ENCODE measurements around the gene IPO7.

Gene IPO7

DNA sequence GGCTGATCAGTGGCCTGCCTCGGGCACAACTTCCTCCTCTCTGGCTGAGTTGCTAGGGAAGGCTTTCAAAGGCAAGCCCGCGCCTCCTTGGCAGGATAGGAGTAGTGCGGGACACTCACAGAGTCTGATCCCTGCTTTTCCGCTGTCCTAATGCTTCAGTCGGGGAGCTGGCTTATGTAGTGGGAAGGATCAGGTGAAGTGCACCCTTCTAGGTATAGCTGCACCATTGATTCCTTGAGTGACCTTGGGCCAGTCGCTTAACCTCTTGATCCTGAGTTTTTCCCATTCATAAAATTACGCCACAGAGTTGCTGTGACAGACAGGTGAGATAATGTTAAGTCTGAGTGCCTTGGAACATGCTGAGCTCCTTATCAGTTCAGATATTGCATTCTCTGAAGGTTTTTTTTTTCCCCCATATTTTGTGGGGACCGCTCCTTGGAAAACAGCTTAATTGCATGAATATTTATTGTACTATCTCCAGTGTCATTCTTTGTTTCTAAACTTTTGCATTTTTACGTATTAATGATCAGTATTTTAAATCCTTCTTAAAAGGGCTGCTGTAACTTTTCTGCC lies 961 bp downstream of the IPO7 start:
- H3K79me2 ChIP-seq (ENCODE audit: insufficient read depth, low read length), result peaks cover 57% of the 10 kb centered on the region
- H3K9ac ChIP-seq (ENCODE audit: low read depth, low read length, poor library complexity, severe bottlenecking), result peak overlapping the region; percentile 95
- no peaks in the 10 kb centered on the region for H3K36me3 ChIP-seq (ENCODE audit: insufficient read depth, low read length)
- no peaks in the 10 kb centered on the region for H3K9me2 ChIP-seq (replicated peaks; ENCODE audit: low read depth, low read length)
- H2AFZ ChIP-seq (ENCODE audit: low read length), result no peak overlapping the region
- H4K20me1 ChIP-seq (ENCODE audit: insufficient read depth, low read length, poor library complexity, severe bottlenecking), result peaks cover 51% of the 10 kb centered on the region
- no peak for TF ChIP-seq EZH2phosphoT487 (IDR thresholded peaks at IDR 0.05; ENCODE audit: borderline replicate concordance)
- TF ChIP-seq, protein P1, sequence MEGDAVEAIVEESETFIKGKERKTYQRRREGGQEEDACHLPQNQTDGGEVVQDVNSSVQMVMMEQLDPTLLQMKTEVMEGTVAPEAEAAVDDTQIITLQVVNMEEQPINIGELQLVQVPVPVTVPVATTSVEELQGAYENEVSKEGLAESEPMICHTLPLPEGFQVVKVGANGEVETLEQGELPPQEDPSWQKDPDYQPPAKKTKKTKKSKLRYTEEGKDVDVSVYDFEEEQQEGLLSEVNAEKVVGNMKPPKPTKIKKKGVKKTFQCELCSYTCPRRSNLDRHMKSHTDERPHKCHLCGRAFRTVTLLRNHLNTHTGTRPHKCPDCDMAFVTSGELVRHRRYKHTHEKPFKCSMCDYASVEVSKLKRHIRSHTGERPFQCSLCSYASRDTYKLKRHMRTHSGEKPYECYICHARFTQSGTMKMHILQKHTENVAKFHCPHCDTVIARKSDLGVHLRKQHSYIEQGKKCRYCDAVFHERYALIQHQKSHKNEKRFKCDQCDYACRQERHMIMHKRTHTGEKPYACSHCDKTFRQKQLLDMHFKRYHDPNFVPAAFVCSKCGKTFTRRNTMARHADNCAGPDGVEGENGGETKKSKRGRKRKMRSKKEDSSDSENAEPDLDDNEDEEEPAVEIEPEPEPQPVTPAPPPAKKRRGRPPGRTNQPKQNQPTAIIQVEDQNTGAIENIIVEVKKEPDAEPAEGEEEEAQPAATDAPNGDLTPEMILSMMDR (conservative IDR thresholded peaks at IDR 0.05; ENCODE audit: low read length), result no peak
- no peaks in the 10 kb centered on the region for H3K27me3 ChIP-seq (ENCODE audit: insufficient read depth, low read length, poor library complexity, severe bottlenecking)
- peak overlapping the region; percentile 99 for H3K4me2 ChIP-seq (ENCODE audit: low read depth, low read length, poor library complexity, severe bottlenecking)
- no peaks in the 10 kb centered on the region for H3F3A ChIP-seq (ENCODE audit: low read depth)
- peak overlapping the region; percentile 91 for H3K4me3 ChIP-seq (ENCODE audit: low read length, poor library complexity, severe bottlenecking)
- H3K4me1 ChIP-seq (ENCODE audit: insufficient read depth, low read length, poor library complexity, severe bottlenecking), result peaks cover 35% of the 10 kb centered on the region
- no peaks in the 10 kb centered on the region for H3K9me3 ChIP-seq (ENCODE audit: insufficient read depth, low read depth, low read length)

GRCh38 chr11:9386086-9386485 lies 1.6 kb downstream of the IPO7 start:
- Histone ChIP-seq H3K4me2 (ENCODE audit: low read depth, low read length, poor library complexity, severe bottlenecking) (peak overlapping the region; percentile 99), H3F3A (ENCODE audit: low read depth) (no peaks in the 10 kb centered on the region), H3K36me3 (ENCODE audit: insufficient read depth, low read length) (no peaks in the 10 kb centered on the region), H3K4me3 (ENCODE audit: low read length, poor library complexity, severe bottlenecking) (peak overlapping the region; percentile 91), H3K9ac (ENCODE audit: low read depth, low read length, poor library complexity, severe bottlenecking) (peak overlapping the region; percentile 95), H3K4me1 (ENCODE audit: insufficient read depth, low read length, poor library complexity, severe bottlenecking) (peaks cover 35% of the 10 kb centered on the region), H3K27me3 (ENCODE audit: insufficient read depth, low read length, poor library complexity, severe bottlenecking) (no peaks in the 10 kb centered on the region), H3K9me2 (replicated peaks; ENCODE audit: low read depth, low read length) (no peaks in the 10 kb centered on the region), H3K9me3 (ENCODE audit: insufficient read depth, low read depth, low read length) (no peaks in the 10 kb centered on the region), H3K79me2 (ENCODE audit: insufficient read depth, low read length) (peaks cover 64% of the 10 kb centered on the region), H2AFZ (ENCODE audit: low read length) (no peak overlapping the region), H4K20me1 (ENCODE audit: insufficient read depth, low read length, poor library complexity, severe bottlenecking) (peaks cover 57% of the 10 kb centered on the region)
- TF ChIP-seq, protein P1 (conservative IDR thresholded peaks at IDR 0.05; ENCODE audit: low read length), result no peak
- TF ChIP-seq EZH2phosphoT487 (IDR thresholded peaks at IDR 0.05; ENCODE audit: borderline replicate concordance), result no peak

- H3K36me3 ChIP-seq (ENCODE audit: insufficient read depth, low read length), result no peaks in the 10 kb centered on the region
Observed at GRCh38 chr11:9386901-9387300, 2.4 kb downstream of the IPO7 start.

GRCh38 chr11:9396310-9396709 lies 11.9 kb downstream of the IPO7 start:
- H3K9ac ChIP-seq (ENCODE audit: low read depth, low read length, poor library complexity, severe bottlenecking), result no peak overlapping the region
- H4K20me1 ChIP-seq (ENCODE audit: insufficient read depth, low read length, poor library complexity, severe bottlenecking), result peaks cover 93% of the 10 kb centered on the region
- no peaks in the 10 kb centered on the region for H3K36me3 ChIP-seq (ENCODE audit: insufficient read depth, low read length)
- no peak overlapping the region for H3K4me3 ChIP-seq (ENCODE audit: low read length, poor library complexity, severe bottlenecking)
- peaks cover 99% of the 10 kb centered on the region for H3K79me2 ChIP-seq (ENCODE audit: insufficient read depth, low read length)
- no peak overlapping the region for H2AFZ ChIP-seq (ENCODE audit: low read length)
- peaks cover 4% of the 10 kb centered on the region; the same call in 1 of the 2 replicates for H3F3A ChIP-seq (ENCODE audit: low read depth)
- H3K4me2 ChIP-seq (ENCODE audit: low read depth, low read length, poor library complexity, severe bottlenecking), result peak overlapping the region; percentile 52
- no peaks in the 10 kb centered on the region for H3K9me2 ChIP-seq (replicated peaks; ENCODE audit: low read depth, low read length)
- TF ChIP-seq EZH2phosphoT487 (IDR thresholded peaks at IDR 0.05; ENCODE audit: borderline replicate concordance), result no peak
- TF ChIP-seq, protein P1 (conservative IDR thresholded peaks at IDR 0.05; ENCODE audit: low read length), result no peak
- no peaks in the 10 kb centered on the region for H3K27me3 ChIP-seq (ENCODE audit: insufficient read depth, low read length, poor library complexity, severe bottlenecking)
- H3K9me3 ChIP-seq (ENCODE audit: insufficient read depth, low read depth, low read length), result no peaks in the 10 kb centered on the region
- peaks cover 31% of the 10 kb centered on the region for H3K4me1 ChIP-seq (ENCODE audit: insufficient read depth, low read length, poor library complexity, severe bottlenecking)

More at GRCh38 chr11:9386901-9387300, 2.4 kb downstream of the IPO7 start:
- Histone ChIP-seq H3K9me2 (replicated peaks; ENCODE audit: low read depth, low read length) (no peaks in the 10 kb centered on the region), H3K27me3 (ENCODE audit: insufficient read depth, low read length, poor library complexity, severe bottlenecking) (no peaks in the 10 kb centered on the region), H3K4me3 (ENCODE audit: low read length, poor library complexity, severe bottlenecking) (peak overlapping the region; percentile 91), H3K9me3 (ENCODE audit: insufficient read depth, low read depth, low read length) (no peaks in the 10 kb centered on the region), H2AFZ (ENCODE audit: low read length) (no peak overlapping the region), H3F3A (ENCODE audit: low read depth) (no peaks in the 10 kb centered on the region), H3K4me2 (ENCODE audit: low read depth, low read length, poor library complexity, severe bottlenecking) (peak overlapping the region; percentile 99), H4K20me1 (ENCODE audit: insufficient read depth, low read length, poor library complexity, severe bottlenecking) (peaks cover 65% of the 10 kb centered on the region), H3K9ac (ENCODE audit: low read depth, low read length, poor library complexity, severe bottlenecking) (peak overlapping the region; percentile 95), H3K4me1 (ENCODE audit: insufficient read depth, low read length, poor library complexity, severe bottlenecking) (peaks cover 37% of the 10 kb centered on the region), H3K79me2 (ENCODE audit: insufficient read depth, low read length) (peaks cover 72% of the 10 kb centered on the region)
- no peak for TF ChIP-seq EZH2phosphoT487 (IDR thresholded peaks at IDR 0.05; ENCODE audit: borderline replicate concordance)
